LNCAP (cell line): ENCODE results near the gene CASKIN2.

Experiments used
- TF ChIP-seq, protein P1 (sequence below): fragments of 450-650 bp; IDR thresholded peaks from 2 replicates; pipeline ENCODE4 v1.5.1; 2017; ENCODE audit warnings: mild to moderate bottlenecking

Gene CASKIN2

GRCh38 chr17:75468291-75468754 lies 47.0 kb downstream of the CASKIN2 start:
- TF ChIP-seq, protein P1, sequence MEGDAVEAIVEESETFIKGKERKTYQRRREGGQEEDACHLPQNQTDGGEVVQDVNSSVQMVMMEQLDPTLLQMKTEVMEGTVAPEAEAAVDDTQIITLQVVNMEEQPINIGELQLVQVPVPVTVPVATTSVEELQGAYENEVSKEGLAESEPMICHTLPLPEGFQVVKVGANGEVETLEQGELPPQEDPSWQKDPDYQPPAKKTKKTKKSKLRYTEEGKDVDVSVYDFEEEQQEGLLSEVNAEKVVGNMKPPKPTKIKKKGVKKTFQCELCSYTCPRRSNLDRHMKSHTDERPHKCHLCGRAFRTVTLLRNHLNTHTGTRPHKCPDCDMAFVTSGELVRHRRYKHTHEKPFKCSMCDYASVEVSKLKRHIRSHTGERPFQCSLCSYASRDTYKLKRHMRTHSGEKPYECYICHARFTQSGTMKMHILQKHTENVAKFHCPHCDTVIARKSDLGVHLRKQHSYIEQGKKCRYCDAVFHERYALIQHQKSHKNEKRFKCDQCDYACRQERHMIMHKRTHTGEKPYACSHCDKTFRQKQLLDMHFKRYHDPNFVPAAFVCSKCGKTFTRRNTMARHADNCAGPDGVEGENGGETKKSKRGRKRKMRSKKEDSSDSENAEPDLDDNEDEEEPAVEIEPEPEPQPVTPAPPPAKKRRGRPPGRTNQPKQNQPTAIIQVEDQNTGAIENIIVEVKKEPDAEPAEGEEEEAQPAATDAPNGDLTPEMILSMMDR, result no peak

- TF ChIP-seq, protein P1, result no peak
Observed at GRCh38 chr17:75465039-75465438, 50.3 kb downstream of the CASKIN2 start.

- TF ChIP-seq, protein P1, result no peak
Observed at GRCh38 chr17:75463603-75464002, 51.7 kb downstream of the CASKIN2 start.

GRCh38 chr17:75460295-75460694 lies 55.0 kb downstream of the CASKIN2 start:
- TF ChIP-seq, protein P1, result no peak

GRCh38 chr17:75459590-75460267 lies 55.6 kb downstream of the CASKIN2 start:
- TF ChIP-seq, protein P1, result no peak

GRCh38 chr17:75459246-75459589 lies 56.1 kb downstream of the CASKIN2 start:
- TF ChIP-seq, protein P1, result no peak

GRCh38 chr17:75457047-75457654 lies 58.2 kb downstream of the CASKIN2 start:
- TF ChIP-seq, protein P1, result no peak
